GM19351 (cell line): ENCODE measurements around the gene ITGA5.

Experiments used
- ATAC-seq: cut with Tn5 transposase; IDR thresholded peaks from one replicate; pipeline ENCODE4 v1.9.1; 2021; ENCODE audit warnings: mild to moderate bottlenecking, moderate library complexity; ENCODE audit not compliant: unreplicated experiment

The ITGA5 gene

DNA sequence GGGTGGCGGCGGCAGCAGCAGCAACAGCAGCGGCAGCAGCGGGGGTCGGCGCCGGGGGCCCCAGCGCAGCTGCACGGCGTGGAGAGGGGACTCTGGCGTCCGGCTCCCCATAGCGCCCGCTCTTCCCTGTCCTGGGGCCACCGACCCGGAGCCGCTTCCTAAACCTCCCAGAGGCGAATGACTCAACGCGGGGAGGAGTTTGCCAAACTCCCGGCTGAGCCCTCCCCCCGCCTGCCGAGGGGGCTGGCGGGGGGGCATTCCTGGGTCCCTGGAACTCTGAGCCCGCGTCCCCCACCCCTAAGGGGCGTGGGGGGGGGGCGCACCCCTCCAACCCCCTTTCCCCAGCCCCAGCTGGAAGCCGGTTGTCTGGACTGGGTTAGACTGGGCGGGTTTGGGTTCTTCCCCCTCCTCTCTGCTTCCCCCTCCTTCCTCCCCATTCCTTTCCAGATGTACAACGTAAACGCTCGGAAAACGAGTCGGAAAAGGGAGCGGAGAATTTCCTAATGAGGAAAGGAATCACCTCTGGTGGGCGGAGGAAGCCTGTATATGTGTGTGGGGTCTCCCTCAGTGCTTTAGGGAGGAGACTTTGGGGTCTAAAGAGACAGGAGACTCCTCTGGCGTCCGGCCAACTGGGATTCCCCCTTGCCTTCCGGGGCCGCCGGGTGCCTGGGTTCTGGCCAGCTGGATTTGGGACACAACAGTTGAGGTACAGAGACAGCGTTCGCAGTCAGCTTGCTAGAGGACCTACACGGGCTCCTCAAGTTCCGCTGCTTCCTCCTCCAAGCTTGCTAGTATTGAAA lies at the start of gene ITGA5:
Gene ITGA5 (minus strand): TSS at position 179 of the 800 bp plus-strand sequence. CDS start 68 bp downstream, at position 111.
- ATAC-seq = no peak

DNA sequence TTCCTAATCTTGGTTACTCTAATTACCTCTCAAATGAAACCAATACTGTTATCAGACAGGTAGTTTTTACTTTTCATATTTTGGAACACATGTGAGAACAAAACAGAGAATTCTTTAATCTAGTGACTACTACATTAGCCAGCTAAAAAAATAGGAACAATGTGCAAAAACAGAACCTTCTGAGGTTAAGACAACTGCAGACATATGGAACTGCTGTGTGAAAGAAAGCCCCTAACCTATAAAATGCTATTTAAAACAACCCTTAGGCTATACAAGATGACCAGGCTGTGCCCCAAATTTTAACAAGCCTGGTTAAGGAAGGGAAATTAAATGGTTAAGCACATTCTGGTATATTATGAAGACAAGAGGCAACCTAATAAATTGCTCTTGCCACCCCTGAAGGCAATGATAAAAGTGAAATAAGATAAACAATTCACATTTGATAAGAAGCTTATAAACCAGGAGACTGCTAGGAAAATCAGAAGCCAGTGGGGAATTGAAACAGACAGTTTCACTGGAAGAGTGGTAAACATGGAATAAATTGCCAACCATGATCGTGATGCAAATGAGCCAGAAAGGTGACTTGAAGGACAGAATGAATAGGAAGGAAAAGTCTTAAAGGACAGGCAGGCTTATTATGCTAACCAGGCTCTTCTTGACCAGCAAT lies 46.9 kb upstream of the ITGA5 start:
- no peak for ATAC-seq

DNA sequence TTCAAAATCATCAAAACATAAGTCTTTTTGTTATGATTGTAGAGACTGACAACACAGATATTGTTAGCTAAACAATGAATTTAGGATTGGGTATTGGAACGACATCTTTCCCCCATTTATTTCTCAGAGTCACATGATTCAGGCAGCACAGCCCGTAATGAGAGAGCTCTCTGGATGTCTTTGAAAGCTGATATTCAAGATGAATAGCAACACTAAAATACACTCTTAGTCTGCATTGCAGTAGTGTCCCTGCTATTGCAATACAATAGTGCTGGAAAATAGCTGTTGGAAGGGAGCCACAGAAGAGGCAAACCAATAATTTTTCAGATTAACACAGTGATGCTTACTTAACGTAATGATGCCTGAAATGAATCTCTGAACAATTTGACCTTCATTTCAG lies 44.4 kb upstream of the ITGA5 start:
- no peak for ATAC-seq

DNA sequence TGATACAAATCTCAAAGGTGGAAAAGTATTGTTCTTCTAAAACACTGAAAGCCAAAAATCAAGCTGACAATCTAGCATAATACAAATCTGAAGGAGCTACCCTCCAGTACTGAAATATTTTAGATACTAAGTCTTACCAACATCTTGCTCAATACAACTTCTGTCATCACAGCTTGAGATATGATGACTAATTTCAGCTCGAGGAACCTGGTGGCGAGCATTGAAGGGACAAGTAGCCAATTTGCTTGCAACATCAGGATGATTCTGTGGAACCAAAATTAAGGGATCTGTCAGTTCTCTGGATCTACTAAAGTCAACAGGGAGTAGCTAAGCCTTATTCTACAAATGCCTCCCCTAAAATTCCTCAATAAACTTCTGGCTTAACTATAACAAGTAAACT lies 44.0 kb upstream of the ITGA5 start:
- no peak for ATAC-seq

DNA sequence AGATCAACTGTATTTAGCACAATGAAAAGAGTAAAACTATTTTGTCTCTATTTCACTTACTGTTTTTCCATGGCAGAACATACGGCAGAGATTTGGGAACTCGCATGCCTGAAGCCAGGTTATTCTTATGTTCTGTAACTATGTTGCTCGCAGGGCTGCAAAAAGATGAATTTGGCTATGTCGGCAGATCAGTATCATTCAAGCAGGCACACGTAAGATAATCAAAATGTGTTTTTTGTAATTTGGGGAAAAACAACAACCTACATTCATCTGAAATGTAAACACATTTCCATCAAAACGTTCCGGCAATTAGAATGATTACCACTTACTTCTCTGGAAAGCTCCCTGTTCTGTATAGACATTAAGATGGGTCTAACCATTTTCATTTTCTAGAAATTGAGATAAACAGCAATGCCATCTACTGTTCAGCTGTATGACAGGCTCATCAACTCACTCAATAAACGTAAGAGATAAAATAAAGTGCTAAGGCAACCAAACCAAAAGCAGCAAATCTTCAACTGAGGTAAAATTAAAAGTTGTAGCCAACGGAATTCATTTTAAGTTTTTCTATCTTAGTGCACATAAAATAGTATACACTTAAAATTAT lies 41.4 kb upstream of the ITGA5 start:
- ATAC-seq = no peak

DNA sequence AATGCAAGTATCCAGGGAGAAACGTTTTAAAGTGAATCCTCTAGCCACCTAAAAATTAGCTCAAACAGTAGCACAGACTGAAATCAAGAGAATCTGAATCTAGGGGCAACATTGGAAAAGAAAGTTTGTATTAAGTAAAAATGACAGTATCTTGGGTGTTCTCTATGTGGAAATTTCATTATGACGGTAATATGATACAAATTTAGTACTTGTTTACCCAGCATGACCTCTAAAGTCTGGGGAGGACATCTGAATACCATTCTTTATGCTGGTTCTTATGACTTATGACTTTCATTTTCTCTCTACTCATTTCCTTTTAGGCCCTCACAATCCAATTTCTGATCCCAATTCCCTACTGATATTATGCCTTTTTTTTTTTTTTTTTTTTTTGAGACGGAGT lies 40.3 kb upstream of the ITGA5 start:
- no peak for ATAC-seq

DNA sequence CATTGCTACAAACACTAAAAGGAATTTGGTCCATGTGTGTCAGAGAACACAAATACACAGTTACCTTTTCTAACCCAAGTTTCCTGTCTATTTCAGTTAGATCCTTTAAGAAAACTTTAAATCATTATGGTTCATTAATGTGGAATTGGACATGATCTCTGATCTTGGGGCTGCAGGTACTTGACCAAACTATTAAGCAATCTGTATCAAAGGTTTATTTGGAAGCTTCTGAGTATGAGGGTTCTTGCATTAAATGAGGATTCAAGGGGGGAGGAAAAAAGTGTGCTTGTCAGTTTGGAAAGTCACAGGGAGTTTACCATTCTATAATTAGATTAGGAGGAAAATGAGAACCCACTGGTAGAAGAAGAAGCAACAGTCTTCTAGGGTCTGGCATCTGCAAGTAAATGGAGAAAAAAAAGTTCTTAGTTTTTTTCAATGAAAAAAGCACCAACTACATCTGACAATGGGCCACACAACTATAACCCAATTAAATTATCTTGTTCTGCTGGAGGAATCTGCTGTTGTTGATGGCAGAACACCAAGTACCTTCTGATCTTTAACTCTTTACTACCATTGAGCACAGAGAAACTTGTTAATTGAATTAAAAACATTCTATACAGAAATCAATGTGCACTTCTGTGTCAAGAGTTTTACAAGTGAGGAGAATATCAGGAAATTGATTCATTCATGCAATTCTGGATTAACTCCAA lies 36.8 kb upstream of the ITGA5 start:
- no peak for ATAC-seq

DNA sequence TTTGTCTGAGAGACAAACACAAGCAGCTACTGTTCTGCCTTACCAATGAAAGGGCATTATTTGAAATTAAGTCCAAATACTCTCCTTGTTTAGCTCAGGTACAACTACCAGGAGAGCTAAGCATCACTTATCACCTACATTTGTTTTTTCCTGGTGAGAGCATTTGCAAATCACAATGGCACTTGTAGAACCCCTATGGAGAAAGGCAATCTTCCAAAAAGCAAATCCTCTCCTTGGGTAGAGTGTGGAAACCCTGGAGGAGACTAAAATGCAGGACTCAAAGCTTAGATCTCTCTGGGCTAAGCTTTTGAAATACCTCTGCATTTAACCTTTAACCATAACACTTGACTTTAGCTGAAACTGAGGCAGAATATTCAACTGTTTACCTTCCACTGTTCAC lies 33.6 kb upstream of the ITGA5 start:
- no peak for ATAC-seq

DNA sequence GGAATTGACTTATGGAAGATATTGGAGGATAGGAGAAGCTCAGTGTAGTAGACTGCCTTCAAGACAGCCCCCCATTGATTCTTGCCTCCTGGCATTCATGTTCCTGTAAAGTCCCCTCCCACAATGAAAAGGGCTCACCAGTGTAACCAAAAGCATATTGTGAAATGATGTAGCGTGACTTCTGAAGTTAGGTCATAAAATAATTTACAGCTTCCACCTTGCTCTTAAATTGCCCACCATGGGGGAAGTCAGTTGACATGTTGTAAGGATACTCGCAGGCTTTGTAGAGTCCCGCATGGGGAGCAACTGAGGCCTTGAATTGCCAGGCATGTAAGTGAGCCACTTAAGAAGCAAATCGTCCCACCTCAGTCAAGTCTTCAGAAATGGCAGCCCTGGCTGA lies 29.3 kb upstream of the ITGA5 start:
- no peak for ATAC-seq

DNA sequence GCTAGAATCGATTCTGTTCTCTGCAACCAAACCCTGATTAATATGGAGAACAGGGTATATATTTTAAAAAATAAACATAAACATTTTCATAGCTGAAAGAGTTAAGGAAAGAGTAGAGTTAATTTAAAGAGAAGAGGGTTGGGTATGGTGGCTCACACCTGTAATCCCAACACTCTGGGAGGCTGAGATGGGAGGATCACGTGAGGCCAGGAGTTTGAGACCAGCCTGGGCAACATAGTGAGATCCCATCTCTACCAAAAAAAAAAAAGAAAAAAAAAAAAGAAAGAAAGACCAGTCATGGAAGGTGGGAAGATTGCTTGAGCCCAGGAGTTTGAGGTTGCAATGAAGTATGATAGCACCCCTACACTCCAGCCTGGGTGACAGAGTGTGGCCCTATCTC lies 28.9 kb upstream of the ITGA5 start:
- ATAC-seq = no peak

DNA sequence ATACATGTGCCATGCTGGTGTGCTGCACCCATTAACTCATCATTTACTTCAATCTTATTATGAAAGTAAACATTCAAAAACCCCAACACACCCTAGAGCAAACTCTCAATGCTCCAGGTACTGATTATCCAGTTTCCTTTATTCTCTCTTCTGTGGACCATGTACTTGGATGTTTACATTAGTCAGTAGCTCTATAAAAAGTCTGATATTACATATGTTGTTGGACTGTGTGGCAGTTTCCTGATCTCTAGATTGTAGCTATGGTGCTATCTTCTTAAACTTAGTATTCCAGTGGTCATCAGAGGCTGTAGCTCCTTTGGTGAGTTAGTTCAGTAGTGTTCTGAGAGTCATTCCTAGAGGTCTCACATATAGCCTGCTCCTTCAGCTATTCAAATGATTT lies 25.1 kb upstream of the ITGA5 start:
- no peak for ATAC-seq

DNA sequence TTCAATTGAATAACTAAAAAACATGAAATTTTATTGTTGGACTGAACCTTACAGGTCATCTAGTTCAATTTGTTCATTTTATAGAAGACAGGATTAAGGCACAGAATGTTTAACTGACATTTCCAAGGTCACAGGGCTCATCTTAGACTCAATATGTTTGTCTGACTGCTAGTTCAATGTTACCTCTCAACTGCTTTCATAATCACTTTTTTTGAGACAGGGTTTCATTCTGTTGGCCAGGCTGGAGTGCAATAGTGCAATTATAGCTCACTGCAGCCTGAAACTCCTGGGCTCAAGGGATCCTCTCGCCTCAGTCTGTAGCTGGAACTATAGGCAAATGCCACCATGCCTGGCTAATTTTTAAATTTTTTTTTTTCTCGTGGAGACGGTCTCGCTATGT lies 24.4 kb upstream of the ITGA5 start:
- no peak for ATAC-seq

DNA sequence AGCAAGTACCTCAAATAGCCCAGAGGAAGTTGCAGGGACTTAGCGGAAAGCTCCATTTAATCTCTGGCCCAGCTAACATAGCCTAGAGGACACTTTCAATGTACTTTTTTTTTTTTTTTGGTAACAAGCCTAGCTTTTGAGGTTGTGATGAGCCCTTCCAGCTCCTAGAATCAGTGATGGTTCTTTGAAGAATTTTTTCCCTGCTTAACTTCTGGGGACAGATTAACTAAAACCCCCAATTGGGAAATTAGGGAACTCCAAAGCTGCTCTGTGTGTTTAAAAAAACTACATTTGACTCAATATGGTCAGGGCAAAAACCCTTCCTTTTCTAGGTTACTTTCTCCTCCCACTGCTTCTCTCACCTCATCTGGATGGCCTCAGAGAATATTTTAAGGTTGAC lies 23.9 kb upstream of the ITGA5 start:
- ATAC-seq = no peak

DNA sequence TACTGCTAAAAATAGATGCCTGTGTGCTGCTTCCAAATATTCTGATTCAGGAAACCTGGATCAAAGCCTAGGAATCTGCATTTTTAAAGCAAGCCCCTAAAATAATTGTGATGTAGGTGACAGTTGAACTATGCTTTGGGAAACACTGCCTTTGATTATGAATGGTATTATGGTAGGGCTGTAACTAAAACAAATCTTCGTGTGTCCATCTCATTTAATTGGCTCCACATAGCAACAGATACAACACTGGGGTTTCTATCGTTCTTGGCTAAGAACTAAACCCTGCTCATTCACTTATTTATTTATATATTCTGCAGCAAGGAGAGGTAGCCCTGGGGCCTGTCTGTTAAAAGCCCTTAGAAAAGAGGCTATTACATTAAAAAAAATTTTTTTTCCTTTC lies 23.0 kb upstream of the ITGA5 start:
- no peak for ATAC-seq

DNA sequence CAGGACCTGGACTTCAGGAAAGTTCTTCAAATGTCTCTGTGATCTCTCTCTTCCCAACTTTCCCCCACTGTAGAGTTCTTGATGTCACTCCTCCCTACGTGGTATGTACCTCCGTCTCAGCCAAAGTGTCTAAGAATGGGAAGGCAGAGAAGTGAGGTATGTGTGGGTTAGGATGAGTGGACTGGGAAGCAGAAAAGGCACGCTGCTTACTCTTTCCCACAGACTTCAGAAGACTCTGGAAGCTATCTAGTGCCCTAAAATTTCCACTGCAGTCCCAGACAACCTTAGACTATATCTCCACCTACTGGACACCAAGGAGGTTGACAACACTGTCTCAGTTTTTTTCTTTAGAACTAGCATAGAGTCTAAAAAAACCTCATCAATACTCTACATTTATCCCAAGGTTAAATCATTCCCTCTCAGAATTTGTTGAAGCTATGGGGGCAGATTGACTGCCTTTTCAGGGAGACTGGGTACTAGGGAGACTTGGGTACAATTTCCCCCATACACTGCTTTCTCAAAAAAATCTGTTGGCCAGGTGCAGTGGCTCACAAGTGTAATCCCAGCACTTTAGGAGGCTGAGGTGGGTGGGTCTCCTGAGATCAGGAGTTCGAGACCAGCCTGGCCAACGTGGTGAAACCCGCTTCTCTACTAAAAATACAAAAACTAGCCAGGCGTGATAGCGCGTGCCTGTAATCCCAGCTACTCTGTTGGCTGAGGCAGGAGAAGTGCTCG lies 20.6 kb upstream of the ITGA5 start:
- ATAC-seq = no peak

DNA sequence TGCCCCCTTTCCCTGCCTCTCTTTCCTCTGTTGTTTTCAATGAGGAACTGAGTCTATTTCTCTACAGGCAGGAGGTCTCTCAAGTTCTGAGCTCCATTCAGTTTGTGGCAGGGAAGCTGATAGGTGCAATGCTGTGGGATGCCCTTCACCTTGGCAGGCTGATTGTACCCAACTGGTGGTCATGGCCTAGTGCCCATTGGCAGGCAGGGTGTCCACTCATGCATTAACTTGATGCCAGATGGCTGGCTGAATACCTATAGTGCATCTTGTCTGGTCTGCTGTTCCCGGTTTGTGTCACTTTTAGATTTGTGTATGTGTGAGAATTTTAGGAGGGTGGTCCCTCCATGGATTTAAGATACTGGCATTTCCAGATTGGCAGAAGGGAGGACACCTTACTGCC lies 20.0 kb upstream of the ITGA5 start:
- ATAC-seq = no peak

DNA sequence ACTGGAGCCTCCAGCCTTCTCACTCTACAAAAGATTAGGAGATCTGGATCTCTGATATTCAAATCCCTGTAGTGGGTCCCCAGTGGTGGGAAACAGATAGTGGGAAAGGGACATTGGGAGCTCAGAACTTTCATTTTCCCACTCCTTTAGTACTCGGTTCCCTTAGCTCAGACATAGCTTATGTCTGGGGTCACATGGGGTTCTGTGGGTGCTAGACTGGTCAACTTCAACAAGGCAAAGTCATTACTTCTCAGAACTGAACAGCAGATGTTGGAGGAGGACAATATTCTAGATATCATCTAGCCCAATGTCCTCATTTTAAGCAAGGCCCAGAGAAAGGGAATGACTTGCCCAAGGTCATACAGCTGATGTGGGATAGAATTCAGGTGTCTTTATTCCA lies 19.5 kb upstream of the ITGA5 start:
- ATAC-seq = no peak

DNA sequence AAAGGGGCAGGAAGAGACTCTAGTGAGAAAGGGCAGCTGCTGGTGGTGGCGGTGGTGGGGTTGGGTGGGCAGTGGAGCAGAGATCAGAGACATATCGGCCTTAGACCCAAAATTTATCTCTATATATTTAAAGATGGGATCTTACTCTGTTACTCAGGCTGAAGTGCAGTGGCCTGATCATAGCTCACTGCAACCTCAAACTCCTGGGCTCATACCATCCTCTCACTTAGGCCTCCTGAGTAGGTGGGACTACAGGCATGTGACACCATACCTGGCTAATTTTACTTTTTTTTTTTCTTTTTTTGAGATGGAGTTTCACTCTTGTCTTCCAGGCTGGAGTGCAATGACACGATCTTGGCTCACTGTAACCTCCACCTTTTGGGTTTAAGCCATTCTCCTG lies 18.6 kb upstream of the ITGA5 start:
- ATAC-seq = no peak

DNA sequence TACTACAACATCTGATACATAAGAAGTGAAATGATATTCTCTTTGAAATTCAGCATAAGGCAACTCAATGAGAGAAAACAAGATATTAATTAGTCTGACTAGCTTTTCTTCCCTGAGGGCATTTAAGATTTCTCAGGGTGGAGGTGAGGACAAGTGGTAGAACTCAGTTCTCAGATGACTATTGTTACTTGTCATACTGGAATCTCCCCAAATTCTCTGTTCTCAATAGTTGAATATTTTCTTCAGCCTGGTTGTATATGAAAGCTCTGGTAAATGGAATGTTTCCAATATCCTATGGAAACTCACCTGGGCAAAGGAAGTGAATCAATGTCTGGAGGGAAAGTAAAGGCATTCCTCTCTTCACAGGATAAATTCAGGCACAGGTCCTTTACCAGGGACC lies 18.2 kb upstream of the ITGA5 start:
- ATAC-seq = no peak

DNA sequence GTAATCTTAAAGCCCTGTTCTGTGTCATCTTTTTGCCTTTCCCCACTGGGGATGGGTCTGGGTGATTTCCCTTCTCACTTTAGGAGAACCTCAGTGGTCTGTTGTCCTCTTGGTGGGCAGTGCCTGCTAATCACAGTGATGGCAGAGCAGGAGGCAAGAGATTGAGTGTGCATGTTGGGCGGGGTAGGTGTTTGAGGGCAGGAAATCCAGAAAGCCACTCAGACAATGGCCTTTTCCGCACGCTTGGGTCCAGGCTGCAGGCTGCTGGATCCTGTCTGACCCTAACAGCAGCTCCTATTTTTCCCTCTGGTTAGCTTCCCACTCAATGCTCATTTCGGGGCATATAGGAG lies 13.7 kb upstream of the ITGA5 start:
- ATAC-seq = no peak
